Endometrial microvascular endothelial cells (primary cell): ENCODE measurements around the gene SPANXN5. TPM values are rescaled to one million over a fixed set of nuclear protein-coding genes. Genes with fewer than 3 reads are reported as not detected.
"Not testable (repeated sequence)": the region's sequence is repeated elsewhere in the genome, so short reads cannot be mapped to it uniquely, and the experiment has no call there.

Source experiments
- in situ Hi-C: cut with HindIII; loops from 2 replicates; pipeline ENCODE4 v1.10.0; 2017; ENCODE audit warnings: low sequenced_read_pairs, low pct_unique_long_range_greater_than_20kb; ENCODE audit errors: inconsistent ontology term
- total RNA-seq: library from RNA; depleted of rRNA; stranded (reverse); fragments of >200 nt; gene quantifications from one replicate; pipeline ENCODE4 v1.2.3, GENCODE V29; 2015; ENCODE audit errors: inconsistent ontology term

Gene SPANXN5, protein sequence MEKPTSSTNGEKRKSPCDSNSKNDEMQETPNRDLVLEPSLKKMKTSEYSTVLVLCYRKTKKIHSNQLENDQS
- not detected for total RNA-seq

DNA sequence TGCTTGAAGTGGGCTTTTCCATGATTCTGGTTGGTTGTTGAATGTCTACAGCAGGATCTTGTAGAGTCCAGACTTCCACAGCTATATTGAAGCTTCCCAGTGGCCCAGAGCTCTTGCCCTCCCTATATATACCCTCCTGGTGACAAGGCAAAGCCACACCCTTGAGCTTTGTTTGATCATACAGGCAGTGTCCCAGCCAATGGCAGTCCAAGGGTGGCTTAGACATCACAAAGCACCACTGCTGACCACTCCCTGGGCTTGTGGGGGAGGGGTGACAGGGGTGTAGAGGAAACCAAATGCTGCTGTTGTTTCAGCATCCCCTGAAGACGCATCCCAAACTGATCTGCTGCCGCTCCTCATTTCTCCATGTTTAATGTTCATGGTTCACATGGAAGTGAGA lies at the start of gene SPANXN5:
Gene SPANXN5, minus strand, starts transcription at position 101 of the 400 bp plus-strand sequence. Its CDS starts 79 bp downstream, at position 22.
- in situ Hi-C loops, result not testable (repeated sequence)

DNA sequence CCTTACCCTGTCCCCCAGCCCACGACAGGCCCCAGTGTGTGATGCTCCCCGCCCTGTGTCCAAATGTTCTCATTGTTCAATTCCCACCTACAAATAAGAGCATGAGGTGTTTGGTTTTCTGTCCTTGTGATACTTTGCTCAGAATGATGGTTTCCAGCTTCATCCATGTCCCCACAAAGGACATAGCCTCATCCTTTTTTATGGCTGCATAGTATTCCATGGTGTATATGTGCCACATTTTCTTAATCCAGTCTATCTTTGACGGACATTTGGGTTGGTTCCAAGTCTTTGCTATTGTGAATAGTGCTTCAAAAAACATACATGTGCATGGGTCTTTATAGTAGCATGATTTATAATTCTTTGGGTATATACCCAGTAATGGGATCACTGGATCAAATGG lies 46.4 kb upstream of the SPANXN5 start:
- in situ Hi-C loops, result not testable (repeated sequence)

DNA sequence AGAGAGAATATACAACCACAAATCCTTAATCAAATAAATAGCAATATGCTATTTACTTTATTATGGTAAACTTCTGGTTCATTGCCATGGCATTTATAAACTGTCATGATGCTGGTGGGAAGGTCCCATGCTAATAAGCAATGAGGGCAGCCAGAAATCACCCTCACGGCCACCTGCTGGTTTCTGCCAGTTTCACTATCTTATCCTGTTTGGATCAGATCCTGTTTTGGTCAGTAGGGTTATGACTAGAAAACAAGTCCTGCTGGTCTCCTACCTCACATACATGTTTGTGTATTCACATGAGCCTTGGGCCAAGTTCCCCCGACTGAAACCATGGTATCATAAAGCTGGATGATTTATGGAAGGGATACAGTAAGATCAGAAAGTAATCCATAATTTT lies 41.9 kb upstream of the SPANXN5 start:
- in situ Hi-C loops, result no loop called here

DNA sequence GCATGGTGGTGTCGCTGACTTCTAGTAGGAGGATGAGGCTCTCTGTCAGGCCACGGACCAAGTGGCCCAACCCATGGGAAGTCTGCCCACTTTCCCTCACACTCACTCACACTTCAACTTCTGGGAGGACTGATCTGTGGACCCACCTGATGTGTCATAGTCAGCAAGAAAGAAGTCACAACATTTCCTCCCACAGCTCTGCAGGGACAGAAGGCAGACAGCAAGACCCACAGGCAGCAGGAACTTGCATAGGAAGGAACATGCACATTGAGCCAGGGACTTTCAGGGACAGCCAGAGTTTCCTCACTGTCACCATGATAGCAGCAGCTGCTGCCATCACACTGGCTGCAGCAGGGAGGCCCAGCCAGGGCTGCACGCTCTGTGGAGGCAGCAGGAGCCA lies 33.3 kb upstream of the SPANXN5 start:
- in situ Hi-C loops, result no loop called here

DNA sequence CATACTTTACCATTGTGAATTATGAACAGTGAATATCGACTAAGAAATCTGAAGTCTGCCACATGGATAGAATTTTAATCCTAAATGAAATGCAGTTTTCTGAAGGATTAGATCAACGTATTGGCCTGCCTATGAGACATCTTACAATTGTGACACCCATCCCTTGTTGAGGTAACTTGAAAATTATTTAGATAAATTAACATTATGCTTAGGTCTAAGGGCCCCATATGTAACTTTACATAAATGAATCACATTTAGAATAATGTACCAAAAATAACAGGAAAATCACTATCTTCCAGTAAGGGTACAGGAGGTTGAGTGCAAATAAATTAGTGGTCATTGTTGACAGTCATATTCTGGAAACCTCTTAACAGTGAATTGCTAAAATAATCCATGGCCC lies 27.4 kb upstream of the SPANXN5 start:
- in situ Hi-C loops, result no loop called here

DNA sequence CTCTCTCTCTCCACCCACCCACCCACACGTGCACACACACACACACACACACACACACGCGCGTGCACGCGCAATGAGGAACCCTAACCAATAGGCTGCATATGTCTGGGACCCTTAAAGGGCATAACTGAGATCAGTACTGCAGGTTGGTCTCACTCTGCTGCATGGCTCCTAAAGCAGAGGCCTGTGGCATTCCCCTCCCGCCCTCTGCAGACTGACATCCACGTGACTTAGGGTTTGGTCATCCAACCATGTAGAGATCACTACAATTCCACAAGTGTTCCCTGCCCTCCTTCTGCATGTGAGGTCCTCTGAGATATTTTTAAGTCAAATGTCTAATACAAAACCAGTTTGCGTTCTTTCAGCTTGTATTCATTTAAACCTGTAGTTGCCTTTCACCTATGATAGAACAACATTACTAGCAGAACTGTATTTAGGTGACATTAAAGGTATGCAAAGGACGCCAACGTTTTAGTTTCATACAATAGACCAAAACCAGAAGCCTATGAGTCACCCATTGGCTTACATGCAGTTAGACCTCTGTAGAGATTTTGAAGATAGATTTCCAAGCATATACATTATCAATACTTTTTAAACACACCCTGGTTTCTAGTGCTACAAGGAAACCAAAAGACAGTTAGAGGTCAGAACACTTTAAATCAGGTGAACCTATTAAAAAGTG lies 24.0 kb upstream of the SPANXN5 start:
- in situ Hi-C loops, result no loop called here

DNA sequence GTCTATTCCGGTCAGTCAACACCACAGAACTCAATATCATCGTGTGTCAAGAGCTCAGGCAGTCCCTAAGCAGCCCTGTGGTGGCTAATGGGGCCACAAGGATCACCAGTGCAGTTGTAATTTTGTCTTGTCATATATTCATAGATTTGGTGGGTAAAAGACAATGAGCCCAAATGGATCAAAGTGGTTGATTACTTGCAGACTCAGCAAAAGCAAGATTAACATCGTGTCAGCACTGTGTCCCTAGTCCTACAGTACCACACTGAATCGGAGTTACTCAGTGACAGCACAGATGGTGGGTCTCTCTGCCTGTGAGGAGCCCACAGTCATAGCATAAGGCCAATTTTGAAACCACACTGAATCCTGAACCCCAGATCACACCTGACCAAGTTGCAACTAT lies 22.6 kb upstream of the SPANXN5 start:
- in situ Hi-C loops, result no loop called here

DNA sequence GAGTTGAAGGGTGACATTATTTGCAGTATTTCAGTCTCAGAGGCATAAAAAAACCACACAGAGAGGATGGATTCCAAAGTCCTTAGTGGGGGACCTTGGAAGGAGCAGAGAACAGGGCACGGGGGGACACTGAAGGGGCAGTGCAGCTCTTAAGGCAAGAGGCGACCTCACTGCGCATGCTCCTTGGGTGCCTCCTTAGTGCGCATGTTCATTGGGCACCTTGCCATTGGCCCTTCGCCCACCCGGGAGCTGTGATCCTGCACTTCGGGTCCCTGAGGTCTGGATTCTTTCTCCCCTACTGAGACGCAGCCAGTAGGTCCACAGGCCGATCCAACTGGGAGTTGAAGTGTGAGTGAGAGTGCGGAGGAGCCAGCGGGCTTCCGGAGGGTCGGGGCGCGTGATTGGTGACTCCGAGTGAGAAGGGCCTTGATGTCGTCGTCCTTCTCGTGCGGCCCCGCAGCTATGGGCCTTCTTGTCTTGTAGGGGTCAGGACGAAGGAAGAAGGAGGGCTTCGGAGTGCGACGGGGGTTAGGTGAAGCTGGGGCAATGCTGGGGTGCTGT lies 13.9 kb upstream of the SPANXN5 start, which contains the start of gene XAGE5:
Gene XAGE5, plus strand, starts transcription at position 223 of the 561 bp plus-strand sequence. CDS start 1,280 bp downstream, outside the sequence.
- in situ Hi-C loops, result no loop called here

DNA sequence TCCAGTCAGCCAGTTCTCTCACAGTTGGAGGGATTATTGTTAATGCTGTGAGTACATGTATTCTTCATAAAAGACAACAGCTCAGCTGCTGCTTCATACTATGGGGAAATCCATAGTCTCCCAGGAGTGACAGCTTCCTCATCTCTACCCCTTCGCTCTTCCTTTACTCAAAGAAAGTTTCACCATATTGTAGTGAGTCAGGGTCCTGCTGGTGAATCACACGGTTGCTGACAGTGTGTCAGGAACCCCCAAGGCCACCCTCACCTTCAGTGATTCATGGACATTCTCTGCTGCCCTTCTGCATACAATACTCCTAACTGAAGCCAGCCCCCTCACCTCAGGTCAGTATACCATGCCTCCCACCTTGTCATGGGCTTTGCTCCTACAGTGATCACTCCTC lies 7.6 kb upstream of the SPANXN5 start:
- in situ Hi-C loops, result not testable (repeated sequence)

DNA sequence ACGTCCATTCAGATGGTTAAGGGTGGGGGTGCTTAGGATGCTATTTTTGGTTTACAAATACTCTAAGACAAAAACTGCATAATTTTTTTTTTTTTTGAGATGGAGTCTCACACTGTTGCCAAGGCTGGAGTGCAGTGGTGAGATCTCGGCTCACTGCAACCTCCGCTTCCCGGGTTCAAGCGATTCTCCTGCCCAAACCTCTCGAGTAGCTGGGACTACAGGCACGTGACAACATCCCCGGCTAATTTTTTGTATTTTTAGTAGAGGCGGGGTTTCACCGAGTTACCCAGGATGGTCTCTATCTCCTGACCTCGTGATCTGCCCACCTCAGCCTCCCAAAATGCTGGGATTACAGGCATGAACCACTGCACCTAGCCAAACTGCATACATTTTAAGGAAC lies 23.7 kb downstream of the SPANXN5 start:
- in situ Hi-C loops, result not testable (repeated sequence)

DNA sequence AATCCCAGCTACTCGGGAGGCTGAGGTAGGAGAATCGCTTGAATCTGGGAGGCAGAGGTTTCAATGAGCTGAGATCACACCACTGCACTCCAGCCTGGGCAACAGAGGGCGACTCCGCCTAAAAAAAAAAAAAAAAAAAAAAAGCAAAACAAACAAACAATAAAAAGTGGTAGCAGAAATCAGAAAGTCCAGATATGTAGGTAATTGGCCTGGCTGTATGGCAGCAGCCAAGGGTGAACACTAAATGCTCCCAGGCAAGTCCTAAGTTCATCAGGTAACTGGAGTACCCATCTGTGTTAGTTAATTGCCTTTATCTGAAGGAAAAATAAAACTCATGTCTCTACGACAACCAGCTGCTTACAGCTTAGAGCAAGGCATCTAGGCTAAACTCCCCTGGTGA lies 31.2 kb downstream of the SPANXN5 start:
- in situ Hi-C loops, result not testable (repeated sequence)

DNA sequence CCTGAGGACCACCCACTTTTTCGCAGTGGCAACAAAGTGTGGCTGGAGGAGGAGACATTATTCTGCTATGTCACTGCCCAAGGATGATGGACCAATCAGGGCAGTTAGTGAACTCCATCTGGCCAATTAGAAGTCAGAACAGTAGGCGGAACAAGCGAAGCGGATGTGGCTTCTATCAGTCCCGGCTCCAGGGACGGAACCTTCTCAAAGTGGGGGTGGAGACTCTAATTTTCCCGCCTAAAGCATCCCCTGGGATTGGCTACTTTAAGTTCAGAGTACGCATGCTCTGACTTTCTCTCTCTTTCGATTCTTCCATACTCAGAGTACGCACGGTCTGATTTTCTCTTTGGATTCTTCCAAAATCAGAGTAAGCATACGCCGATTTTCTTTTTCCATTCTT lies 46.3 kb downstream of the SPANXN5 start, which contains the start of gene SSX2B:
Gene SSX2B, plus strand, starts transcription at position 301 of the 400 bp plus-strand sequence. CDS start 1,429 bp downstream, outside the sequence.
- in situ Hi-C loops, result not testable (repeated sequence)

Other genes with a start within 250 kb of the SPANXN5 start
- not detected for gene SSX7, start 142.5 kb downstream of the SPANXN5 start, total RNA-seq
- gene SSX2, start 90.2 kb downstream of the SPANXN5 start, total RNA-seq, result not detected
- not detected for gene SSX2B, start 46.2 kb downstream of the SPANXN5 start, total RNA-seq
- not detected for gene XAGE5, start 13.9 kb upstream of the SPANXN5 start, total RNA-seq
- gene XAGE3, start 70.7 kb upstream of the SPANXN5 start, total RNA-seq, result not detected
- 16.4 TPM for gene FAM156B, start 99.9 kb upstream of the SPANXN5 start, total RNA-seq
- 6.1 TPM for gene FAM156A, start 161.1 kb upstream of the SPANXN5 start, total RNA-seq